Umbilical cord (tissue), 2 donors: ENCODE results near the gene POMP. TPM values are rescaled to one million over a fixed set of nuclear protein-coding genes. Genes with fewer than 3 reads are reported as not detected.
A peak's percentile ranks its signal among the peaks of the same experiment; 100 is the strongest.
"Not testable (repeated sequence)": the region's sequence is repeated elsewhere in the genome, so short reads cannot be mapped to it uniquely, and the experiment has no call there.

ENCODE experiments used
- DNase-seq: peaks from one replicate; pipeline ENCODE4 v3.0.0-alpha.2; 2015; ENCODE audit warnings: low spot score
- total RNA-seq: library from RNA; depleted of rRNA; stranded (reverse); fragments of >200 nt; gene quantifications from one replicate; pipeline ENCODE4 v1.2.3, GENCODE V29; 2014; ENCODE audit warnings: low replicate concordance; ENCODE audit not compliant: insufficient read depth

The POMP gene
- total RNA-seq, 1 donor from 2014 or later: 41.7 TPM

DNA sequence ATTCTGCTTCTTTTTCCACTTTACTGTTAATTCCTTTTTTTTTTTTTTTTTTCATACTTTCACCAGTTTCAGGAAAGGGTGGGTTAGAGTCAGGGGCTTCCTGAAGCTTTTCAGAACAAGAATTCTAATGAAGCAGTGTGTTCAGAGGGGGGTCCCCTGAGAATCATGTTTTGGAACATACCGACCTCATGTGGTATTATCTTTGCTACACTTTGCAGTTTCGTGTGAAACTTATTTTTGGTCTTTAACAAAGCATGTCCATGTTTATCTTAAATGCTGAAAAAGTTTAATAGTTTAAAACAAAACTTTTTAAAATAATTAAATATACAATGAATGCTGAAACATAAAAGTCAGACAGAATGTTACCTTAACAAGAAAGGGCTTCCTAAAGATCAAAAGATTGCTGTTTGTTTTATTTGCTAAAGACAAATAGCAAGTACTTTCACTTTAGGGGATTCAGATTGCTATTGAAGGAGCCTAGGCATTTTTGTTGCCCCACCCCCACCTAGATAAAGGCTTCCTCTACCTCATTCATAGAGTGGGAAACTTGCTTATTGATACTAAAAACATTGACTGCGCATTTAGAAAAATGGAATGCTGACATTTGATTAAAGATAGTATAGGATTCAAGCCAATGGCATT is 21.1 kb upstream of the POMP start:
- DNase-seq: no peak

DNA sequence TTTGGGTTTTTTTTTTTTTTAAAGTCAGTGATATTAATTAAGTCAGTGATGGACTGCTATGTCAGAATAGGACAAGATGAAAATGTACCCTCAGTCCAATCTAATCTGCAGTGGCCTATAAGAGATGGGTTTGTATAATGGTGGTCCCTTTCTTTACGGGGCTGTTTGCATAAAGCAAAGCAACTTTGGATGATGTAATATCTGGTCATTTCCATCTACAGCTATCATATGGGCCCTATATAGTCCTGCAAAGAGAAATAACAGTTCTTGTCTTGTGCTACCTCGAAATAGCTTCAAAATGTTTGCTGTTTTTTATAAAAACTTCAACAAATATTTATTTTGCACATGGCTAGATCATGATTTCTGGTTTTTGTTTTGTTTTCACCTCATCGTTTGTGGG is 20.2 kb upstream of the POMP start:
- DNase-seq: no peak

DNA sequence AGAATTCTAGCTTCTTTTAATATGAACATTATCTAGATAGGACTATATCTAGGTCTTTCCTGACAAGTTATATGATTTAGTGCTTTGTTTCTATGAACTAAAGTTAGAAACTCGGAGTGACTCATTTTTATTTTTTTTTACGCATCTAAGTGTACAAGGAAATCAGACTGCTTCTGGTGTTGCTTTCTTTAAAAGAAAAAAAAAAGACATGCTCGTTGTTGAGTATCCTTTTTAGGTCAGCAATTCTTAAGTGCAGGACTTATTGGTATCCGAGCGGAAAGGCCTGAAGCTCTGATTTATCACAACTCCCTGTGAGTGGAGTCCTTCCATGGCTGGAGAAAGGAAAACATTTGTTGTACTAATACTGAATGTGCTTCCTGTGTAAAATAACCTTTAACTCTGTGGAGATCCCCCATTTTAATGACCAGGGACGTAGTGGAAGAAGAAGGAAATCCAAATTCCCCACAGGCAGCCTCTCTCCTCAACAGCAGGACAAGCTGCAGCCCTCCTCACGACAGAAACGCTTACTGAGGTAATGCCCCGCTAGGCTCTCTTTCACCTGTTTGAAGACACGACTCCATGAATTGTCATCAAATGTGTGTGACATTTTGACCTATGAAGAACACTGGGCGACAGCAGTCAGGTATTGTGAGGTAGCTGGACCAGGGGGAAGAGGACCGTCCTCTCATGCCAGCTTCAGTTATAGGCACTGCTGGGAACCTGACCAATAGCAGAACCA is 17.9 kb upstream of the POMP start:
- peak; percentile 88 for DNase-seq

DNA sequence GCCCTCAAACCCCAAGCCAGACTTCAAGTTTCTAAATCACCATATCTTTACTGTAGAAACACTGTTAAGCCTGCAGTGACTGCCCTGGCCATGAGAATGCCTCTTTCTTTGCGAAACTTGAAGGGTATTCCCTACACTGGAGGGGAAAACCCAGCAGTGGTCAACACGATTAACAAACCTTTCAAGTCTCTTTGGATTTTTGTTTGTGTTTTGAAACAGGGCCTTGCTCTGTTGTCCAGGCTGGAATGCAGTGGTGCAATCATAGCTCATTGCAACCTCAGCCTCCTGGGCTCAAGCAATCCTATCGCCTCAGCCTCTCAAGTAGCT is 17.4 kb upstream of the POMP start:
- DNase-seq: no peak

DNA sequence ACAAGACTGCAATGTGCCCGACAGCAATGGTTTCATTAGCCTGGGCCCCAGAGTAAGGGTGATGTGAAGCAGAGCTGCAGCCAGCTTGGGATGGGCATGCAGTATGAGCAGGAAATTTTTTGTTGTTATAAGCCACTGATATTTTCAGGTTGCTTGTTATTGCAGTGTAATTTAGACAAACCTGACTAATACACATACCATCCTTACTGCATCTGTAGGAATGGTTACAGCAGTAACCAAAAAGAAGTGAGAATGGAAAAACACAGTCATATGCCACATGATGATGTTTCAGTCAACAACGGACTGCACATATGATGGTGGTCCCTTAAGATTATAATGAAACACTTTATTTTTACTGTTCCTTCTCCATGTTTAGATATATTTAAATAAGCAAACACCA is 8.6 kb upstream of the POMP start:
- DNase-seq: no peak

DNA sequence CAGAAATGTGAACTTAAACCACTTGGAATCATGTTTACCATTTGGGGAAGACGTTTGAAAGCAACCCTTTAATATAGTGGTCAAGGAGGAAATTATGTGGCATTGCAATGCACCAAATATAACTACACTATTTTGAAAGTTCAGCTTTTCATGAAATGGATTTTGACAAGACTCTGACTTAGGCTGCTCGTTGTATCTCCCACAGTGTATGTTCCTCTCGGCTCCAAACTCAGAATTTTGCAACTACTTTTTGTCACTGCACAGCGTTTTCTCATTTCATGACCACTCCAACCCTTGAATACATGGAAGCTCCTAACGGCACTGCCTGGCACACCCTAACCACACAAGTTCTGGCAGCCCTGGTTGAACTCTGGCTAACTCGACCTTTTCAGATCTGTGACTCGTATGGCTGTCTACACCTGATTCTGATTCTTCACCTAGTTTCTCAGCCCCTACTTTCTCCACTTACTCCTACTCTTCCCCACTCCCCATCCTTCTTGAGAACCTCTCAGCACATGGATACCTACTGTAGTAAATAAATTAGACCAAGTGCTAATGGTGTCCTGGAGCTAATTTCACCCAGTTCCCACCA is 7.0 kb upstream of the POMP start:
- no peak for DNase-seq

DNA sequence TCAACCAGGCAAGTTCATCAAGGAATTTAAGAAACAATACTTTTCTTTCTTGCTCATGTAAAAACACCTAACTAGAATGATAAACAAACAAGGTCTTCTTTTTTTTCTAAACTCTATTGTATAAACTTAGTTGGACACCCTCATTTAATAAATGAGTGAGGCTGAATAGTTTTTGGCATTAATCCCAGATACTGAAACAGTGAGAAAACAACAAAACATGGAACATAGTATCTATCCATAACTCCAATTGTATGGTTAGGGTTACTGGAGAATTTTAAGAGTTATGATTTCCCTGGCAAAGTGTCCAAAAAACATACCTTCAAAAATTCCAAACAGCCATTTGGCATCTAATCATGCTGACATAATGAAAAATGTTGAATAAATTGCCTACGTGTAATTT is 5.8 kb upstream of the POMP start:
- DNase-seq: no peak

DNA sequence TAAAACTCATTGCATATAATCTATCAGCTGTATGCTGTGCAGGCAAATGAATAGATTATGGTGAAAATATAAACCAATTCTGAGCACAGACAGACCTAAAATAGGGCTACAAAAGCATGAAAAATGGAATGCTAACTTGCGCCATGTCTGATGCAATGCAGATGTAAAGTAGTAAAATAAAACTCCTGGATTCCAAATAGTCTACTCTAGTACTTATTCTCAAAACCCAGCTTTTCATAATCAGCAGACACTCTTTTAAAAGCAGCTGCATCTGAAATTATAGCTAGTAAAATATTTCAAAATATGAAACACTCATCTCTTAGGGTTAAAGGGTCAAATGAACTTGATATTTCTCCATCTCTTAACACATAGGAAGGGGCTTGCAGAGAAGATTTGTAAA is 4.7 kb upstream of the POMP start:
- peak; percentile 91 for DNase-seq

DNA sequence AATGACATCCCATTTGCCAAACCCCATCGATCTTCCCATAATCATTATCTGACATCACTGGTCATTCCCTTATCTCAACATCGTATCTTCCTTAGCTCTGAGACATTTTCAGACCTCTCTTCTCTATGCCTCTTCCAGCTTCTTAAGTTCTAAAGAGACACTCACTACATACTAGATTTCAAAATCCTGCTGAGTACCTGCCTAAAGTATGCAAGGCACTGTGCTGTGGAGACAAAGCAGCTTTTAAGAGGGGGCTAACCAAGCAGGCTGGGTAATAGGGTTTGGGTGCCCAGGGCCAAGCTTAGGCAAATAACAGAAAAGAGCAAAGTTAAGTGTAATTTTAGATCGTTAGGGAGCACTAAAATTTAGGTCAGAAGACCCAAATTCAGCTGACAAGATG is 3.4 kb upstream of the POMP start:
- peak; percentile 72 for DNase-seq

DNA sequence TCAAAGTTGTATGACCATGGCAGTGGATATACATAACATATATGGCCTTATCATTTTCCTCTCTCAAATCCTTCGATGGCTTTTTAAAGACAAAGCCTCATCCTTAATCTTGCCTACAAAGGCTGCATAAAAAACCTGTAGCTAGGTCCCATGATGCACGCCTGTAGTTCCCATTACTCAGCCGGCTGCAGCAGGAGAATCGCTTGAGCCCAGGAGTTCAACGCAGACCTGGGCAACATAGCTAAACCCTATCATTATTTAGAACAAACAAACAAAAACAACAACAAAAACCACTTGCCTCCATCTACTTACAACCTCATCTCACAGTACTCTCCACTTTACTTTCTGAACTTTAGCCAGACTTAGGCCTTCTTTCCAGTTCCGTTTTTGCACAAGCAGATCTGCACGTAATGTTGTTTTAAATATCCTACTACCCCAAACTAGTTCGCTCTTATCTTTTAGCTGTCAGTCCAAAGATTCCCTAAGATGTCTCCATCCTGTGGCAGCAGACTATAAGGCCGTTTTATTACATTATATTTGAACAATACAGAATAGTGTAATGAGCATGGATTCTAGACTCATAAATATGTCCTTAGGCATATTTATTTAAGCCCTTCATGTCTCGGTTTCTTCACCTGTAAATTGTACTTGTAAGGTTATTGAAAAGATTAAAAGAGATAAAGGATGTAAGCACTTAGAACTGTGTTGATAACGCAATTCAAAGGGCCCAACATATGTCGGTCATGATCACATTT is 969 bp upstream of the POMP start:
- DNase-seq: peak; percentile 73

DNA sequence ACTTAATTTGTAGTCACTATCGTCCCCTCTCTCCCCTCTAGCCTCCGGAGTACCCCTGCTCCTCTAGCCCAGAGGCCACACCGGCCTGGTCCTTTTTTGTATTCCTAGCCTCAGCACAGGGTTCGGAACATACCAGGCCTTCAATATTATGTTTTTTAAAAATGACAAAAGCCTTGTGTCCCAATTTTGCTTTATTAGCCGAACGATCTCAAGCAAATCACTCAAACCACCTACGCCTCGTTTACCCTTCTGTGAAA is 463 bp upstream of the POMP start:
- DNase-seq: no peak

DNA sequence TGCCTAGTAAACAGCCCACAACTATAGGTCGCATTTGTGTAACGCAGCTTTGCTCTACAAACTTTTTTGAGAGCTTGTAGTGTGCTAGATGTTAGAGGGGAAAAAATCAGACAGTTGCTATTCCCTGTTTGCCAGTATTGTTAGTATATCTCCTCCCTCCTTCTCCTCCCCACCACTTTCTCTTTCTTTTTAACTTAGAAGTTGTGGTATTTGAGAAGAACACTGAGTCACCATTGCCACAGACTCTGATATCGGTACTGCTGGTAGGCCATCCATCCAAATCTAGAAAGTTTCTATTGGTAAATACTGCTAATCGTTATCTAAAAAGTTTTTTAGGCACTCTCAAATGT is 666 bp downstream of the POMP start:
- DNase-seq: no peak

DNA sequence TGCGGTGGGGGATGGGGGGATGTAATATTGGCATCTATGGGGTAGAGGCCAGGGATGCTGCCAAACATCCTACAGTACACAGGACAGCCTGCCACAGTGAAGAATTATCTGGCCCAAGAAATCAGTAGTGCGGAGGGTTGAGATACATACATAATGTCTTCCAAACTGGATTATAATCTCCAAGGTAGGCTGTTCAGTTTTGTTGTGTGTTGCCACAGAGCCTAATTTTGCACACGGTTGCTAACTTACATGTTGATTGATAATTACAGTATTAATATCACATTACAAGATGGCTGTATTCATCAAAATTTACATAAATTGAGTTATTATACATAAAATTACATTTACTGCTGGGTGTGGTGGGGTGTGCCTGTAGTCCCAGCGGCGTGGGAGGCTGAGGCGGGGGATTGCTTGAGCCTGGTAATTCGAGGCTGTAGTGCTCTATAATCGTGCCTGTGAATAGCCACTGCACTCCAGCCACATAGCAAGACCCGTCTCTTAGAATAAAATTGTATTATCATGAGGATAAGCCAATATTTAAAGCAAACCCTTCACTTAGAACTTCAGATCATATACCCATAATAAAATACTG is 8.1 kb downstream of the POMP start:
- DNase-seq: no peak

DNA sequence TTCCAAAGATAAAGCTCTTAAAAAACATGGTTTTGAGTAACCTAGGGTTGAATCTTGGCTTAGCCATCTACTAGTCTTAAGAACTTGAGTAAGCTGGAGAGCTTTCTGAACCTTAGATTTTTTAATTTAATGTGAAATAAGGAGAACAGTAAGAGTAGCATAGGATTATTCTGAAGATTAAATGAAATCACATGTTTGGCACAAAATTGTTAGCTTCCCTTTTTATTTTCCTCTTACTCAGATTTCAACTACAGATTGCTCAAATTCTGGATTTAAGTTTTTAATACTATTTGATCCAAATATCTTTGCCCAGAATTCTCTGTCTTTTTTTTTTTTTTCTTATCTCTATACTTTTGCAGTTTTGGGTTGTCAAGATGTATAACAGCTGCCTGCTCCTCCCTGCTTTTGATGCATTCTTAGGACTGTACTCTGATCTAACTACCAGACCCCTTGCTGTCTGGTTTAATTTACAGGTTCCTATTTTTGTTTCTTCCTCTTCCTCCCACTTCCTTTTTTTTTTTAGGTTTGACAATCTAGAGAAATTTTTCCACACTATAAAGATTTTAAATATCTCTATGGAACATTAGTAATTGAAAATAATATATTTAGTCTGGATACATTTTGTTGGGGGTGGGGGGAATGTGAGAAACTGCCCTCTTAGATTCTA is 12.3 kb downstream of the POMP start:
- DNase-seq: peak; percentile 83

DNA sequence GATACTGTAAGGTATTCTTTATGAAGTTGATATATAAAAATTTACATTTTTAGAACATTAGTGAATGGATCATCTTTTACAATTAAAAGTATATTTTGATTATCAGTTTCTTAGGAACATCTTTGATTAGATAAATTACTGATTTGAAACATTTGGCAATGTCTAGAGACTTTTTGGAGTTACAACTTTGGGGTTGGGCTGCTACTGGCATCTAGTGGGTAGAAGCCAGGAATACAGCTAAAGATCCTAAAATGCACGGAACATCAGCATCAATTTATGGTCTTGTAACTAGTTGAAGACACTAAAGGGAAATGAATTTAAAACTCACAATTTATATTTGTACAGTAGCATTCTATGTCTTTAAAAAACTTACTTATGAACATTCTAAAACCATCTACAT is 19.9 kb downstream of the POMP start:
- DNase-seq: no peak

DNA sequence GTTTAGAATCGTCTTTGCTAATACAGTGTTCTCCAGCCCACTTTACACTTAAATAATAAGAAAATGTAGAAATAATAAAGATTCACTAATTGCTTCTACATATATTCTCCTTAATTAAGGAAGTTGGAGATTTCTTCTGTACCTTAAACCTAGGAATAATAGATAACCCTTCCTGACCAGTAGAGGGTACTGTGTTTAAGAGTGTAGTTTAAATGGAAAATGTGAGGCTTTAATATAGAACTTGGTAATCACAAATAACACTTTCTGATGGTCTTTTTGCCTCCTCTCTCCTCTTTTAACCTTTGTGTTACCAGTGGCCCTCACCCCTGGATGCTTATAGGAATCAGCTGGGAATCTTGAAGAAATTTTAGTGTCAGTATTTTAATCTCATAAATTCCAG is 20.7 kb downstream of the POMP start:
- no peak for DNase-seq

DNA sequence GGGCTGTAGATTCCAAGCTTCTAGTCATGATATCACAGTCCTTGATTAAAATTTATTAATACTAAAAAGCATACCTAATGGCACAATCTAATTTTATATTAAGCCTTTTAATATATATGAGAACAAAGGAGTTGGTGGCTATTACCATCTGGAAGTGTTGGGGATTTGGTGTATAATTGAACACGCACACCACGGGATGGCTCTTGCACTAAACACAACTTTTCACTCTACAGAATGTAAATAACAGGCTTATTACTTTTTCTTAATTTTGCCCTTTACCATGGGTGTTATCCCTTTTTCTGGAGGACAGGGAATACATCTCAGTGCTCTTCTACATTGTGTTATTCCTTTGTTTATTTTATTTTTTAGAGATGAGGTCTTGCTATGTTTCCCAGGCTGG is 21.6 kb downstream of the POMP start:
- no peak for DNase-seq

DNA sequence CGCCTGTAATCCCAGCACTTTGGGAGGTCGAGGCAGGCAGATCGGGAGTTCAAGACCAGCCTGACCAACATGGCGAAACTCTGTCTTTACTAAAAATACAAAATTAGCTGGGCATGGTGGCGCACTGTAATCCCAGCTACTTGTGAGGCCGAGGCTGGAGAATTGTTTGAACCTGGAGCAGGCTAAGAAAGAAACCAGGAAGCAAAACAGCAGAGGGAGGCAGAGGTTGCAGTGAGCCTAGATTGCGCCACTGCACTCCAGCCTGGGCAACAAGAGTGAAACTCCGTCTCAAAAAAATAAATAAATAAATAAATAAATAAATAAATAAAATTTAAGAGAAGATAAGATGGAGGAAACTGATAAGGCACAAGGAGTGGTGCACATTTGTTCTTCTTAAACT is 24.2 kb downstream of the POMP start:
- DNase-seq: not testable (repeated sequence)

DNA sequence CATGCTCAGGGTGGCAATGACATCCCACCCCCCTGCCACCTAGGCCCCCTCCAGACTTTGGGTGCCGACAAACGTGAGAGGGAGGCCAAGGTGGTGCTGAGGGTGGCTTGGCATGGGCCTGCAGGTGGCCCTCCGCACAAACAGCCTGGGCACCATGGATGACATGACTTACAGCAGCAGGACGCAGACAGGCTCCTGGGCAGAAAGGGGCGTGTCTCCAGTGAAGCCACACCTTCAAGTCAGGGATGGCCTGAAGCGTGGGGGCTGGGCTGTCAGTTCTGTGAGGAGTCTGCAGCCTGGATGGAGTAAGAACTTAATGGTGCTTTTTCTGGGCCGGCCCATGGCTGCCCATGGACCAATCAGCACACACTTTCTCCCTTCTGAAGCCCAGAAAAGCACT is 25.3 kb downstream of the POMP start:
- no peak for DNase-seq

DNA sequence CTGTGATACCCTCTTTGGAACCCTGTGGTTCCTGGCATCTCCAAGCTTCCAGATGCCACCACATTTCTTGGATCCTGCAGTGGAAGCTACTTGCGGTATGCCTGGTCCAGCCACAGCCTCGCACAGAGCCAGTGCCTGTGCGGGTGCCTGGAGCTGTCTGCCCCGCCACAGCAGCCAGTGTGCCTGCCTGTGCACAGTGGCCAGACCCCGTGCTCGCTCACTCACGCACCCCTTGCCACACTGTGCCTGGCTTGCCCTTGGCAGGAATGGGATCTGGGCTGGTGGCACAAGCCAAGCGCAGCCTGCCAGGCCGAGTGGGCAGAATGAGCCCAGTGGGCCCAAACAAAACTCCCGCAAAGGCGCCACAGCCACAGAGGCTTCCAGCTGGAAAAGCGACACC is 26.2 kb downstream of the POMP start:
- DNase-seq: no peak

DNA sequence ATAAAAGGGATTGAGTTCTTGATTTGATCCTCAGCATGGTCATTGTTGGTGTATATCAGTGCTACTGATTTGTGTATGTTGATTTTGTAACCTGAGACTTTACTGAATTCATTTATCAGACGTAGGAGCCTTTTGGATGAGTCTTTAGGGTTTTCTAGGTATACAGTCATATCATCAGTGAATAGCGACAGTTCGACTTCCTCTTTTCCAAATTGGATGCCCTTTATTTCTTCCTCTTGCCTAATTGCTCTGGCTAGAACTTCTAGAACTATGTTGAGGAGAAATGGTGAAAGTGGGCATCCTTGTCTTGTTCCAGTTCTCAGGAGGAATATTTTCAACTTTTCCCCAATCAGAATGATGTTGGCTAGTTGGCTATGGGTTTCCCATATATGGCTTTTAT is 27.0 kb downstream of the POMP start:
- no peak for DNase-seq
